GM19397 (cell line): ENCODE data around the gene UBAP2.
"Not testable (repeated sequence)": the region's sequence is repeated elsewhere in the genome, so short reads cannot be mapped to it uniquely, and the experiment has no call there.

Experiments
- ATAC-seq: cut with Tn5 transposase; IDR thresholded peaks from one replicate; pipeline ENCODE4 v1.9.1; 2021; ENCODE audit warnings: mild to moderate bottlenecking, moderate library complexity; ENCODE audit not compliant: unreplicated experiment

Gene UBAP2

DNA sequence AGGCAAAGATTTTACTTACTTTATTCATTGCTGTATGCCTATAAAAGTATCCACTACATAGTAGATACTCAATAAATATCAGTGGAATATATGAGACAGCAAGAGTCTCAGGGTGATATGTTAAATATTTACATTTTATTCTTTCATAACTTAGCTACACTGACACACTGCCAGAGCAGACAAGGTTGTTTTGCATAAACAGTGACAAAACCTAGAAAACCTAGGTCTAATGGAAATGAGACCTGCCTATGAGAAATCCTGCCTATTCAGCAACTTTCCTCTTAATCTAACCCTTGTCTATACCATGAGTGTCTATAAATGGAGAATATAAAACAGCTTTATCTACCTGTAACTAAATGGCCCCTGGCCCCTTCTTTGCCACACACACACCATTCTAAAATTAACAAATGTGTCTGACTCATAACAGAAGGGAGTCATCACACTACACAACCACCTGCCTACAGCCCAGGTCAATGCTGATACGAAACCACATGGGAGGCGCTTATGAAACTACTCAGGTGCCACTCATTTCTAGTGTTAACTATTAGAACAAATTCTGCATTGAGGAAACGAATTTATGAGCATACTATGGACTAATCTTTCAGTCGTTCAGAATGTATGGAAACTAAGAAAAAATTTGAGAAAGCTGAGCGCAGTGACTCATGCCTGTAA lies 60.3 kb downstream of the UBAP2 start:
- peak; percentile 94 for ATAC-seq

DNA sequence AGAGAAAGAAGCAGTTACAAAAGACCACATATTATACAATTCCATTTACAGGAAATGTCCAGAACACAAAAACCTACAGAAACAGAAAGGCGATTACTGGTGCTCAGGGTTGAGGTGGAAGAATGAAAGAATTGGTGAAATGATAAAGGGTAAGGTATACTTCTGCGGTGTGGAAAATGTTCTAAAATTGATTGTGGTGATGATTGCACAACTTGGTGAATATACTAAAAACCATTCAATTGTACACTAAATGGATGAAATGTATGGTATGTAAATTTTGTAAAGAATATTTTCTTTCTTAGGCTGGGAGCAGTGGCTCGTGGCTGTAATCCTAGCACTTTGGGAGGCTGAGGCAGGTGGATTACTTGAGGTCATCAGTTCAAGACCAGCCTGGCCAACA lies 72.3 kb downstream of the UBAP2 start:
- ATAC-seq: no peak

DNA sequence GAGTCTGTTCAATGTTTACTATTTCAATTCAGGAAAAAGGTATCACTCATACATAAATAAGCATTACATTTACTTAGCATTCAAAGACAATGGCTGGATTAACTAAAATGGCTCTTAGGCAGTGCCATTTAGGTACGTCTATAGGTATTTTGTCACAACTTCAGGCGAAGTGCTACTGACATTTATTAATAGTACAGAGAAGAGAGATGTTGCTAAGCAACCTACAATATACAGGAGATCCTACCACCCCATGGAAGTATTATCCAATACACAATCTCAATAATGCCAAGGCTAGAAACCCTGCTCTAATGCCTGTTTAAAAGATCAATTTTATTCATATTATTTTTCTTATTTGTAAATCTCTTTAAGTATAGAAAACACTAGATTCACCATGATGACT lies 76.0 kb downstream of the UBAP2 start:
- no peak for ATAC-seq

DNA sequence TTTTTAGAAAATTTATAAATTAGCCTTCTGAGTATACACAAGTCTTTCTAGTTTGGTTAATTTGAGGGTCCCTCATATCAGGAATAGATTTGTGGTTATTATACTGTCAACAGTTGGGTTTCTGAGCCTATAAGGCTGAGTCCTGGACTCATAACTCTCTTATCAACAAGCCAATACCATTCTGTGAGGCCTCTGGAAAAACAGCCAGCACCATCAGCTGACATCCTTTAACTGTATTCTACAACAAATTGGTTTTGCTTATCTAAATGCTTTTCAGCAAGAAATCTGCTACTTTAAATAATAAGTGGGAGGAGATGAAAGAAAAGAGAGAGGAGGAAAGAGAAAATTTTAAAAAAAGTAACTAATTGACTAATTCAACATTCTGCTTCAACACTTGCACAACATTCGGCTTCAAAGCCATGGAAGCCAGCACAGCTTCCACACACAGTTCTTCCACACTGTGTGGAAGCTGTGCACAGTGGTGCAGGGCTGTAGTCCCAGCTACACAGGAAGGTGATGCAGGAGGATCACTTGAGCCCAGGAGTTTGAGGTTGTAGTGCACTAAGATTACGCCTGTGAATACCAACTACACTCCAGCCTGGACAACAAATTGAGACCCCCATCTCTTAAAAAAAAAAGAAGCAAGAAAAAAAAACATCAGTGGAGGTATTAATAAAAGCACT lies 84.5 kb downstream of the UBAP2 start:
- ATAC-seq: no peak

GRCh38 chr9:33962468-33962867 lies 86.2 kb downstream of the UBAP2 start:
- not testable (repeated sequence) for ATAC-seq

GRCh38 chr9:33959725-33960124 lies 89.0 kb downstream of the UBAP2 start:
- ATAC-seq: no peak

GRCh38 chr9:33956544-33956943 lies 92.1 kb downstream of the UBAP2 start:
- ATAC-seq: no peak

DNA sequence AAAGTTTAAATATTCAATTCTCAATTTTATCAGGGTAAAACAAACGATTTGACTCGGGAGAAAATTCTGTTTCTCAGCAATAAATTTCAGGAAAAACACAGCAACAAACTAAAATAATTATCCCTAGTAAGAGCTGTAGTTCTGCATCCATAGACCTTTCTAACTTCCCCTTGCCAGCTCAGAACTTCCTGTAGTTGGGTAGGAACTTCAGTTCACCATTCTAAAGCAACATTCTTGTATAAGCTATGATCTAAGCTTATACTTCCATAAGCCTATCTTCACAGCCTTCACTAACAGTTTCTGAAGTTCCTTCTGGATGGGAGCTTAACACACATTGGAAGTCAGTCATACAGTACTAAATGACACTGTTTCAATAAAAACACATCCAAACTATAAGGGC lies 96.6 kb downstream of the UBAP2 start:
- no peak for ATAC-seq

GRCh38 chr9:33950371-33950770 lies 98.3 kb downstream of the UBAP2 start:
- no peak for ATAC-seq

DNA sequence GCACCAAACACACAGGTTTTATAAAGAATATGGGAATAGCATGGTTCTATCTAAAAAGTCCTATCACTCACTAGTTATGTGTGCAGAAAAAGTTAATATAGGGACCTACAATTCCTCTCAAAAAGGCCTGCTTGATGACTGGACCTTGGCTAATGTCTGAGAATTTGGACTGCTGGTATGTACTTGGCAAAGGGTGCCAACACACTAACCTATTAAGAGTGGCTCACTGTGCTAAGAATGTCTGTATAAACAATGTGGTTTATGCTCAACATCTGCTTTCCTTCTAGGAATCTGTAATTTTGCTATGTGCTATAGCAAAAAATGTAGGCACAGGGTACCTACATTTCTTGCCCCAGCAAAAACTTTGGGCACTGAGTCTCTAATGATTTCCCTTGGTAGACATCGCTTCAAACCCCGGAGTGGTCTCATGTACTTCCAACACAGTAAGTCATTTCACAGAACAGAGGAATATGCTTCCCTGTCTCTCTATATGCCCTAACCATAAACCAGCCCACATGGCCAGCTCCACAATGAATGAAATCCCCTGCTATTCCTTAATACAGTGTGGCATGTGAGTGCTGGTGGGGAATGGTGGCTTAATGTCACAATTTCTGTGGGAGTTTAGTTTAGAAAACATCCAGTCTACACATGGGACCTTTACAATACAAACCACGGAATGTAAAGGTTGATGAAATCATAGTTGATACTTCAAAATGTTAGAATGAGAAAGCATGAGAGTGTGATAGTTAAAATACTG lies 101.7 kb downstream of the UBAP2 start:
- no peak for ATAC-seq

DNA sequence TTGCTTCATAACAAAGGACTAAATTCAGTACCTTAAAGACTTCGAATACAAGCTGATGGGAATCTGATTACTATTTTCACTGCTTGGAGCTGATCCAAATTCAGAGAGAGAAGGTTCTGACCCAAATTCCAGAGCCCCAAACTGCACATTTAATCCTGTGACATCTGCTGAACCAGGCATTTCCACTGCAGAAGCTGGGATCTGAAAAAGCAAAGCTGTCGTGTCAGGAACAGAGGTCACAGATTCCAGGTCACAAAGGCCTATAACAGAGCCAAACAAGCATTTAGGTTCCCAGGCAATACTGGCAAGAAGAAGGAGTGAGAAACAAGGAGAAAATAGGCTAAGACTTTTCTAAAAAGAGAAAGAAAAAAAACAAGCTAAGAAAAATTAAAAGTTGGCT lies 105.3 kb downstream of the UBAP2 start:
- ATAC-seq: no peak

- ATAC-seq: no peak
Measured at GRCh38 chr9:33942471-33943083, 106.1 kb downstream of the UBAP2 start.

GRCh38 chr9:33939924-33940874 lies 108.5 kb downstream of the UBAP2 start:
- no peak for ATAC-seq

GRCh38 chr9:33934188-33934878 lies 114.4 kb downstream of the UBAP2 start:
- no peak for ATAC-seq

DNA sequence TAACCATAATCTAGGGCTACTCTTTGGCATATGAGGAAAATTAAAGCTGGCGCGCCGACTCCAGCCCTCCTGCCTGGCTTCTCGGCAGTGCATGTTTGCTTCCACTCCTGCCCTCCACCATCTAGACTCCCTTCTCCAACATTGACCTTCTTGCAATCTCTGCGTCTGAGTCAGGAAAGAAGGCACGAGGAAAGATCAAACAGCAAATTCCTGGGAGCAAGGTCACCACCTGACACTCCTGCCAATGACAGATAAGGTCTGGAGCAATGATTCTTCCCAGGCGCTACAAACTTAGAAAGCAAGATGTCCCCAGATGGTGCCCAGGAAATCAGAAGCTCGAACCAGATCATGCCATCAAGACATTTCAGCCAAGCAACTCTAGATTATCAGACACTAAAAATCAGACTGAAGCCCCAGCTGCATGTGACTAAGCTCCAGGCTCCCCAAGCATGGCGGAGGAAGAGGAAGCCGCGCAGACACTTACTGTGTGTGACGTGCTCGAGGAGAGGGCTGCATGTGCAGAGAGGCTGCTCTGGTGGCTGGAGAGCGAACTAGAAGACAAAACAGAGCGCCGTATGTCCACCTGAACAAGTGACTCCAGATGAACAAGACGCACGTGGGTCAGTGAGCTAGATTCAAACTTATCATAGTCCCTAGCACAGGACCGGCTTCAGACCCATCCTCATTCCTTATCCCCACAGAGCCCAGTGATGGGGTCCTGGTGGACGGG lies 116.4 kb downstream of the UBAP2 start:
- ATAC-seq: no peak

GRCh38 chr9:33931326-33931725 lies 117.4 kb downstream of the UBAP2 start:
- ATAC-seq: no peak

DNA sequence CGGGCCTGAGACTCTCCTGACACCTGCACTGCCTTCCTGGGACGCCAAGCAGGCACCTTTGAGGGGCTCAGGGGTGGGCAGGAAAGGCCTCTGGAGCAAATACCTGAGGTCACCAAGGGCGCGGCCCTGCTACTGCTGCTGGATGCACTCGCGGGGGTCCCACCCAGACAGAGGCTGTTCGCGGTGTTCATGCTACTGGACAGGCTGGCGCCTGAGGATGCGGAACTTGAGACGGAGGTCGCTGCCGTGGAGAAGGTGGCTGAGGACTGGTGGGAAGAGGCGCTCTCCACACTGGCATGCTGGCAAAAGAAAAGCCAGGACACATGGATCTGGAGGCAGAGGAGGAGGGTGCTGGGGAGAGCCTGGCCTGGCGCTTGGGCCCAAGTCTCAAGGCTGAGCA lies 121.0 kb downstream of the UBAP2 start:
- ATAC-seq: no peak

- ATAC-seq: no peak
Measured at GRCh38 chr9:33926746-33927485, 121.8 kb downstream of the UBAP2 start.
